Neural progenitor cell (in vitro differentiated cells): Measurements from ENCODE around the gene TPPP3.

Source experiments
- CTCF ChIP-seq: fragments of 200-600 bp; sonication (generic); IDR thresholded peaks from 2 replicates; pipeline ENCODE4 v1.5.1; 2017; ENCODE audit warnings: antibody characterized with exemption, mild to moderate bottlenecking
- EZH2 ChIP-seq: fragments of 200-600 bp; sonication (generic); IDR thresholded peaks from 2 replicates; pipeline ENCODE4 v1.6.1; 2017; ENCODE audit warnings: antibody characterized with exemption, mild to moderate bottlenecking, moderate library complexity
- EZH2phosphoT487 ChIP-seq: fragments of 200-600 bp; sonication (generic); IDR thresholded peaks from 2 replicates; pipeline ENCODE4 v1.6.1; 2017; ENCODE audit warnings: antibody characterized with exemption

- TF ChIP-seq CTCF = no peak
- TF ChIP-seq EZH2phosphoT487 = peak; percentile 90
- peak; percentile 98 for TF ChIP-seq EZH2
These were observed 1.1 kb upstream of the TPPP3 start for GRCh38 chr16:67394155-67395104.
